ENCODE data around the gene KLHL8.

The KLHL8 gene

GRCh38 chr4:87240341-87240740 is 19.9 kb upstream of the KLHL8 start:
- no peak for TF ChIP-seq CTCF (conservative IDR thresholded peaks at IDR 0.05; ENCODE audit: low read length)
- DNase-seq (ENCODE audit: low read depth) = no peak
- H3K4me3 ChIP-seq (ENCODE audit: low read length) = no peak overlapping the region

- no peak overlapping the region for H3K4me3 ChIP-seq (ENCODE audit: low read length)
- DNase-seq (ENCODE audit: low read depth) = no peak
- no peak for TF ChIP-seq CTCF (conservative IDR thresholded peaks at IDR 0.05; ENCODE audit: low read length)
Observed at GRCh38 chr4:87239821-87240220, 19.4 kb upstream of the KLHL8 start.

GRCh38 chr4:87239194-87239593 is 18.8 kb upstream of the KLHL8 start:
- no peak for TF ChIP-seq CTCF (conservative IDR thresholded peaks at IDR 0.05; ENCODE audit: low read length)
- H3K4me3 ChIP-seq (ENCODE audit: low read length) = no peak overlapping the region
- no peak for DNase-seq (ENCODE audit: low read depth)

GRCh38 chr4:87236861-87237260 is 16.4 kb upstream of the KLHL8 start:
- DNase-seq (ENCODE audit: low read depth) = peak; percentile 42
- TF ChIP-seq CTCF (conservative IDR thresholded peaks at IDR 0.05; ENCODE audit: low read length) = no peak
- no peak overlapping the region for H3K4me3 ChIP-seq (ENCODE audit: low read length)

GRCh38 chr4:87235020-87235671 is 14.7 kb upstream of the KLHL8 start:
- no peak for TF ChIP-seq CTCF (conservative IDR thresholded peaks at IDR 0.05; ENCODE audit: low read length)
- H3K4me3 ChIP-seq (ENCODE audit: low read length) = no peak overlapping the region

GRCh38 chr4:87232216-87232615 is 11.8 kb upstream of the KLHL8 start:
- no peak overlapping the region for H3K4me3 ChIP-seq (ENCODE audit: low read length)
- no peak for DNase-seq (ENCODE audit: low read depth)
- TF ChIP-seq CTCF (conservative IDR thresholded peaks at IDR 0.05; ENCODE audit: low read length) = no peak

More at GRCh38 chr4:87235020-87235671, 14.7 kb upstream of the KLHL8 start:
- no peak for DNase-seq (ENCODE audit: low read depth)

- no peak for TF ChIP-seq CTCF (conservative IDR thresholded peaks at IDR 0.05; ENCODE audit: low read length)
Observed at GRCh38 chr4:87230806-87231205, 10.4 kb upstream of the KLHL8 start.

More at GRCh38 chr4:87230806-87231205, 10.4 kb upstream of the KLHL8 start:
- no peak overlapping the region for H3K4me3 ChIP-seq (ENCODE audit: low read length)
- no peak for DNase-seq (ENCODE audit: low read depth)
